Measurements from ENCODE around the gene NR2F2. TPM values are rescaled to one million over a fixed set of nuclear protein-coding genes. Genes with fewer than 3 reads are reported as not detected.

Gene NR2F2
- polyA plus RNA-seq, 1 donor = 64.7 TPM

DNA sequence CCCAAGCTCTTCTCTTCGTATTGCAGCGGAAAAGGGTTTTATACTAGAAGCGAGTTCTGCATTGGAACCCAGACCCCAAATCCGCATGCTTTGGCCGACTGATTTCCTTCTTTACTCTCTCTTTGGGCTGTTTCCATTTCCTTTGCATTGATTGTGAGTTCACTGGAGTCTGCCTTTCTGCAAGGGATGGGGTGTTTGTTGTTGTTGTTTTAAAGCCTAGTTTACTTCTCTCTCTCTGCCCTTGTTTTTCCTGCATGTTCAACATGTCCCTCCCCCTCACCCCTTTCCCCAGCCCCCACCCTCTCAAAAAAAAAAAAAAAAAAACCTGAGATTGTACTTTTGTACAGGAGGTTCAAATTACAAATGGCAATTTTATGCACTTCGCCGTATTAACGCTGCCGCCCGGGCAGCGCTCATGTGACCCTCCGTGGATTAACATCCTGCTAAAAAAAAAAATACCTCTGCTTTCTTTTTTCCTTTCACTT is 2.2 kb downstream of the NR2F2 start:
- DNase-seq = no peak

DNA sequence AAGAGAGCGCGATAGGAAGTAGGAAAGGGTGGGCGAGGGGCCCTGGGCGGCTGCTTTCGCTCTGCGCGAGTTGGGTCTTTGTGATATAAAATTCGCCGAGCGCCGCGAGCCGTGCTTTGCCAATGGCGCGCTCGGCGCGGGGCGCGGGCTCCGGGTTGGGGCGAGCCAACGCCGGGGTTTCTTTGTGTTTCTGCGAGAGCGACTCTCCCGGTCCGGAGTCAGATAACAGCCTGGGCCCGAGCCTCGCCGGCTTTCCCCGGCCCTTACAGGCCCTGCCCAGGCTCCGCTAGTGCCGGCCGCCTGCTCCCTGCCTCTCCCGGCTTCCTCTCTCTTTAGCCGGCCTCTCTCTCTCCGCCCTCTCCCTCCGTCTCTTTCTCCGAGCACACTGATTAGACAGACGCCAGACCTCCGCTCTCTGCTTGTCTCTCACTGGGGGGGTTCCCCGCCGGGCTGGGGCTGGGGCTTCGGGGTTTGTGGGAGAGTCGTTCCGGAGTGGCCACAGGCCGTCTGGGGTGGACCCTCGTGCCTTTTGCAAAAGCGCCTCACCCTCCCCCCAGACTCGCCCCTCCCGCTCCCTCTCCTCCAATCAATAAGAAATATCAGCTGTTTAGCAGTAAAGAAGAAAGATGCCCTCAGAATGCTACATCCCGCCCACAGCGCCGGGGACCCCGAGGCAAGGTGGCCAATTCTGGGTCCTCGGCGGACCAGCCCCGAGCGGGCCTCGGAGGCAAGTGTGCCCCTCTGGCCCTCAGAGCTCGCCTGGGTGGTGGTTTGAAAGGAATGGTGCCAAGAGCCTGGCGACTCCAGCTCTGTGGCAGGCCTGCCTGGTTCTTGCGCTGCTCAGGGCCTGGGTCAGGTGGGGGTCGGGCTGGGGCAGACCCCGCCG is 2.9 kb downstream of the NR2F2 start:
- peak; percentile 65 for DNase-seq

DNA sequence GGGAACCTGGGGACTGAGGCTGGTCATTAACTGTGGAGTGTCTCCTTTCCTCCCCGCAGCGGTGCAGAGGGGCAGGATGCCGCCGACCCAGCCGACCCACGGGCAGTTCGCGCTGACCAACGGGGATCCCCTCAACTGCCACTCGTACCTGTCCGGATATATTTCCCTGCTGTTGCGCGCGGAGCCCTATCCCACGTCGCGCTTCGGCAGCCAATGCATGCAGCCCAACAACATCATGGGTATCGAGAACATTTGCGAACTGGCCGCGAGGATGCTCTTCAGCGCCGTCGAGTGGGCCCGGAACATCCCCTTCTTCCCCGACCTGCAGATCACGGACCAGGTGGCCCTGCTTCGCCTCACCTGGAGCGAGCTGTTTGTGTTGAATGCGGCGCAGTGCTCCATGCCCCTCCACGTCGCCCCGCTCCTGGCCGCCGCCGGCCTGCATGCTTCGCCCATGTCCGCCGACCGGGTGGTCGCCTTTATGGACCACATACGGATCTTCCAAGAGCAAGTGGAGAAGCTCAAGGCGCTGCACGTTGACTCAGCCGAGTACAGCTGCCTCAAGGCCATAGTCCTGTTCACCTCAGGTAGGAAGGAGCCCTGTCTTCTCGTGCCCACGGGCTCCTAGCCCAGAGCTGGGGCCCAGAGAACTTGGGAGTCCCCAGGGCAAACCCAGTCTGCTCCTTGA is 3.7 kb downstream of the NR2F2 start:
- DNase-seq = no peak

DNA sequence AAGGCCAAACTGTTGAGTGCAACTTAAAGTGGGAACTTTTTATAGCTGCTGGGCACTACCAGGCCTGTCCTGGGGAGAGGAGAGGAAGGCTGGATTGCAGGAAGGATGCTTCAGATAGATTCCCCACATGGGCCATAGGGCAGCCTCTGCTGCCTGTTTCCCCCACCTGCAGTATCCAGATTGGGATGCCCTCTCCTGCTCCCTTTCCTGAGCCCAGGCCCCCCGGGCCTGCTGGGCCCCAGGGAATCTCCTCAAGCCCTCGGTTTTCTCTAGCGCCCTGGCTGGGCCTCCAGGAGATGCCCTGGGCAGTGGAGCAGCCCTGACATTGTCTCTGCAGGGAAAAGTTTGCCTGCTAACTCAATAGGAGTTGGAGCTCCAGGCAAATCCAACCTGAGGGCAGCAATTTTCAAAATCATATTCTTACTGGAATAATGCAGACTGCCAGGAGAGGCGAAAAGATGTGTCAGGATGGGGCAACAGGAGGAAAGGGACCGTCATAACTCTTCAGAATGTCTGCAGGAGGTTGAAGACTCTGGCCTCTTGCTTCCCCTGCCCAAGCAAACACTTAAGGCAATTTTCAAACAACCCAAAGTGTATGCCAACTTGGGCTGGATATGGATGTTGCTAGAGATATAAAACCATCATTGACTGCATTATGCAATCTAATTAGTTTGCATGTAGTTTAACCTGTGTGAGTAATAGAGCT is 4.4 kb downstream of the NR2F2 start:
- no peak for DNase-seq

- DNase-seq = no peak
These were observed 5.0 kb downstream of the NR2F2 start for GRCh38 chr15:96335411-96336024.

GRCh38 chr15:96336108-96336595 is 5.7 kb downstream of the NR2F2 start:
- no peak for DNase-seq

DNA sequence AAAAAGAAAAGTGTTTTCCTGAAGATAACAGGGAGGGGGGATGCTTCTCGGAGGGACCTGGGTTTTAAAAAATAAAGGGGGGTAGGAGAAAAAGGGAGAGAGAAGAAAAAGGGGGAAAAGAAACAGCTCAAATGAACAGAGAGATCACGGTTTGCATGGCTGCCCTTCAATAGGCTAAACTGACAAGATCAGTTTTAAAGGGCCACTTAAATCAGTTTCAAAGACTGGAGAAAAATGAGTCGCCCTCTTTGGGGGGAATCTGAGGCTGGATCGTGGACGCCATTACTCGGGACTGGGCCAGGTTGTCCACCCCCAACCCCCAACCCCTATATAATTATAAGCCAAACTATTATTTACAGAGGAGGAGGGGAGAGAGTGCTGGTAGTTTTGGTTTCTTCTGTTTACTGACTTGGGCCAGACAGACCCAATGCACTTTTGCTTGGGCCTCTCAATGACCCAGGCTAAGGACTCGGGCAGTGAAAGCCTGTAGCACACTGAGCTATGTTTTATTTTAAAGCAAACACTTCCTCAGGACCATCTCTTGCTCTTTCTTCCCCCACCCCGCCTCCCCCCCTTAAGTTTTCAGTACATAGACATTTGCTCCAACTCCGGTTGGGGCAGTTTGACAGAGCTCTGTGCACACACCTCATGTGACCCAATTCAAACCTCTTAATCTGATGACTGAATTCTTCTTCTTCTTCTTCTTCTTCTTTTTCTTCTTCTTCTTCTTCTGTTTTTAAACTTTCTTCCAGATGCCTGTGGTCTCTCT is 6.3 kb downstream of the NR2F2 start:
- DNase-seq = no peak

- DNase-seq = no peak
These were observed 7.0 kb downstream of the NR2F2 start for GRCh38 chr15:96337365-96338023.

DNA sequence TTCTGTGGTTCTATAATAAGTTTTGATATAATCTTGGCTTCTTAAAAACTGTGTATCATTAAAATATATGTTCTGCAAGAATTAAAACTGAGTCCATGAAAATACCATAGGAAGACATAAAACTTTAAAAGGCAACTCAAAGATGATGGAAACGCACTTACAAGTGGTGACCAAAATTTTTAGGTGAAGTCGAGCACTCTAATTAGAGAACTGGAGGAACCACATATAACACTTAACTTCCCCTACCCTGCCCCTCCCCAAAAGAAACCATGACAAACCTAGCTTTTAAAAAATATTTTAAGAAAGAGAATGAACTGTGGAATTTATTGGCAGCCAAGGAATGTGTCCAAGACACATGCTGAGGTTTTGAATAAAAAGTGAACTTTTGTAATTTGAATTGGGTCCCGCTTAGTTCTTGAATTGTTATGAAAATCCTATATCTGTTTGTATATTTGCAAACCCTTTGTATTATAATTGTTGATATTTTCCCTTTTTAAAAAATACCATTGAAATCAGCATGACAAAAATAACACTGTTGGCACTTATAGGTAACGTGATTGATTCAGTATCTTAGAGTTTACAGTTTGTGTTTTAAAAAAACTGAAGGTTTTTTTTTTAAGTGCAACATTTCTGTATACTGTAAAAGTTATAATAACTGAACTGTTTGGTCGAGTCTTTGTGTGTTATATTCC is 7.7 kb downstream of the NR2F2 start:
- no peak for DNase-seq

- no peak for DNase-seq
These were observed 8.5 kb downstream of the NR2F2 start for GRCh38 chr15:96338766-96339618.

- DNase-seq = no peak
These were observed 9.3 kb downstream of the NR2F2 start for GRCh38 chr15:96339619-96340347.

DNA sequence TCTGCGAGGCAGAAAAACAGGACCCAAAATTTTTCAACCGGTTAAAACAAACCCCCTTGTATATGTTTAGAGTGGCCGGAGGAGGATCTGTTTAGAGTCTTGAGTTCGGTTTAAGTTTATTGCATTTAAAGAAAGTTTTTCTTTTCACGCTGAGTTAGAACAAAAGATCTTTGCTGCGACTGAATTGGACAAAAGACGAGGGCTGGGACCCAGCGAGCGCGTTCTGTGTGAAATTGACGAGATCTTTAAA is 9.8 kb downstream of the NR2F2 start:
- DNase-seq = no peak

GRCh38 chr15:96340598-96341512 is 10.4 kb downstream of the NR2F2 start:
- peak; percentile 84 for DNase-seq

- DNase-seq = no peak
These were observed 11.3 kb downstream of the NR2F2 start for GRCh38 chr15:96341513-96342405.

DNA sequence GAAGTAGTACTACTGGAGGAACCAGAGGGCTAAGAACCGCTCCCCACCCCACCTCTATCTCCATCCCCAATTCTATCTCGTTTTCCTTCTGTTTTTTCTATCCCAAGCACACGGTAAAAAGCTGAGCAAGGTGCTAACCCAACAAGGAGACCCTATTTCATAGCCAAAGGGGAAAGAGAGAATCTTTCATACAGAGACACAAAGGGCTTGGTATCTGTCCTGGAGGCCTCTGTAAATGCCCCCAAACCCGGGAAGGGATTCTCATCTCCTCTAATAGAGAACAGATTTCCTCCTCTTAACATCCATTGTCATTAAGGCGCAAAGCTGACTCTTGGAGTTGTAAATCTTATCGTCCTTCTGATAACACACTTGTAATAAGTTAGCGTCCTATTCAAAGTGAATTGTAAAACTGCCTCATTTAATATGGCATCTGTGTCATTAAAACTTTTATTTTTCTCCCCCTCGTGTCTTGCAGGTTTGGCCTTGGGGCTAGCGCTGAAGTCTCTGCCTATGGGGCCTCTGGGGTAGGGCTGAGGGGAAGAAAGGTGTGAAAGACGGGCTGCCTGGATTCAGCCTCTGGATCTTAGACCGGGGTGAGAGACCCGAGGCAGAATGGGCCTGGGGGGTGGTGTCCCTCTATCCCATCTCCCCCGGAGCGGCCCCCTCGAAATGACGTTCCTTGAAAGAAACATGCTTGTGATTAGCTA is 12.1 kb downstream of the NR2F2 start:
- no peak for DNase-seq
